Measurements from ENCODE around the gene MGAT4C. TPM values are rescaled to one million over a fixed set of nuclear protein-coding genes. Genes with fewer than 3 reads are reported as not detected.
"Not testable (repeated sequence)": the region's sequence is repeated elsewhere in the genome, so short reads cannot be mapped to it uniquely, and the experiment has no call there.

Gene MGAT4C
- total and polyA plus RNA-seq, 9 donors, result 0.34 to 3.1 (median 0.89) TPM

- 36% methylated on average over 1 of the region's 3 CpGs for WGBS (ENCODE audit: insufficient coverage)
- Histone ChIP-seq H3K27ac (ENCODE audit: low read length) (no peak overlapping the region), H3K27me3 (ENCODE audit: control insufficient read depth, insufficient read depth, low read length) (no peaks in the 10 kb centered on the region), H3K4me1 (ENCODE audit: control insufficient read depth, insufficient read depth, low read length) (no peaks in the 10 kb centered on the region), H3K4me3 (ENCODE audit: low read length) (no peak overlapping the region), H3K36me3 (ENCODE audit: control insufficient read depth, insufficient read depth, low read length) (no peaks in the 10 kb centered on the region), H3K9me3 (replicated peaks; ENCODE audit: control insufficient read depth, low read depth, low read length) (no peaks in the 10 kb centered on the region)
- DNase-seq, result no peak
Measured at GRCh38 chr12:86091681-86092080, 164.5 kb downstream of the MGAT4C start.

DNA sequence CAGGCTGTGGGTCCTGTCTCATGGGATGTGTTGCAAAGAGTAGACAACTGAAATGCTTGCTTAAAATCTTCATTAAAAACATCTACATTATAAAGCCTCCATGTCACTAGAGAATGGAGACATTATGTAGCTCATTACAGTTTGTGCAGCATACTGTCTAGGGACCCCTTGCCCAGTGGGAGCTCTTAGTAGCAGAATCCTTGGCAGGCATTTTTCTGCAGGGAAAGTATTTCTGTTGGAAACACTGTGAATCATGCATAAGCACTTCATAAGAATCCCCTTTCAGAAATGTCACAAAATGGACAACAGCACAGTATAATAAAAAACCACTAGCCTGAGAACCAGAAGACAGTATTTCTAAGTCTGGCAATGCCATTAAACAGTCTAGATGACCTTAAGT, 174.3 kb downstream of the MGAT4C start:
- Histone ChIP-seq H3K36me3 (ENCODE audit: control insufficient read depth, insufficient read depth, low read length) (no peaks in the 10 kb centered on the region), H3K9me3 (replicated peaks; ENCODE audit: control insufficient read depth, low read depth, low read length) (no peaks in the 10 kb centered on the region), H3K27me3 (ENCODE audit: control insufficient read depth, insufficient read depth, low read length) (no peaks in the 10 kb centered on the region), H3K27ac (ENCODE audit: low read length) (no peak overlapping the region), H3K4me1 (ENCODE audit: control insufficient read depth, insufficient read depth, low read length) (no peaks in the 10 kb centered on the region), H3K4me3 (ENCODE audit: low read length) (no peak overlapping the region)
- peak; percentile 33 for DNase-seq

- H3K4me3 ChIP-seq (ENCODE audit: low read length); H3K4me1 ChIP-seq (ENCODE audit: control insufficient read depth, insufficient read depth, low read length); H3K36me3 ChIP-seq (ENCODE audit: control insufficient read depth, insufficient read depth, low read length); H3K27ac ChIP-seq (ENCODE audit: low read length); DNase-seq; H3K27me3 ChIP-seq (ENCODE audit: control insufficient read depth, insufficient read depth, low read length); H3K9me3 ChIP-seq (replicated peaks; ENCODE audit: control insufficient read depth, low read depth, low read length): not testable (repeated sequence)
- 97% methylated on average over 3 of the region's 4 CpGs for WGBS (ENCODE audit: insufficient coverage)
Measured at GRCh38 chr12:86059052-86059451, 197.1 kb downstream of the MGAT4C start.

GRCh38 chr12:86057092-86057845, 198.9 kb downstream of the MGAT4C start:
- H3K27me3 ChIP-seq (ENCODE audit: control insufficient read depth, insufficient read depth, low read length), result no peaks in the 10 kb centered on the region
- no peaks in the 10 kb centered on the region for H3K9me3 ChIP-seq (replicated peaks; ENCODE audit: control insufficient read depth, low read depth, low read length)
- H3K4me1 ChIP-seq (ENCODE audit: control insufficient read depth, insufficient read depth, low read length), result no peaks in the 10 kb centered on the region
- no peaks in the 10 kb centered on the region for H3K36me3 ChIP-seq (ENCODE audit: control insufficient read depth, insufficient read depth, low read length)
- no CpG with 5 or more reads among the region's 2 CpGs for WGBS (ENCODE audit: insufficient coverage)
- no peak overlapping the region for H3K4me3 ChIP-seq (ENCODE audit: low read length)
- no peak overlapping the region for H3K27ac ChIP-seq (ENCODE audit: low read length)
- DNase-seq, result no peak

DNA sequence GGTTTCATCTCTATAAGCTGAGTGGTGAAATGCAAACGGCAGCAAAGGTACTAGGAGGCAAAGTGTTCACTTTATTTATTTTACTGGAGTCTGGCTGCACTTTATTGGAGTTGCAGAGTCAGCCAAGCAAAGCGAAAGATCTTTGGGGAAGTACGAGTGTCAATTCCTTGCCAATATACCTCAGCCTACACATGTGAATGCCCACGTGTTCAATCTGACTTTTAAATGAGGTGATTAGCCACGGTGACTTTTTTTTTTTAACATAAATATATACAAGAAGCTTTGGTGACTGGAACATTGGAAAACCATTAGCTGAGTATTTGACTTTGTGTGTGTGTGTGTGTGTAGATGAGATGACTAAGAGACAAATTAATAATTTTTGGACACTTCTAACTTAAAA, 203.3 kb downstream of the MGAT4C start:
- Histone ChIP-seq H3K27ac (ENCODE audit: low read length) (no peak overlapping the region), H3K4me3 (ENCODE audit: low read length) (no peak overlapping the region), H3K27me3 (ENCODE audit: control insufficient read depth, insufficient read depth, low read length) (no peaks in the 10 kb centered on the region), H3K9me3 (replicated peaks; ENCODE audit: control insufficient read depth, low read depth, low read length) (no peaks in the 10 kb centered on the region), H3K36me3 (ENCODE audit: control insufficient read depth, insufficient read depth, low read length) (no peaks in the 10 kb centered on the region), H3K4me1 (ENCODE audit: control insufficient read depth, insufficient read depth, low read length) (no peaks in the 10 kb centered on the region)
- WGBS (ENCODE audit: insufficient coverage), result no CpG with 5 or more reads among the region's 5 CpGs
- DNase-seq, result no peak

- Histone ChIP-seq H3K27me3 (ENCODE audit: control insufficient read depth, insufficient read depth, low read length) (no peaks in the 10 kb centered on the region), H3K4me1 (ENCODE audit: control insufficient read depth, insufficient read depth, low read length) (no peaks in the 10 kb centered on the region), H3K4me3 (ENCODE audit: low read length) (no peak overlapping the region), H3K36me3 (ENCODE audit: control insufficient read depth, insufficient read depth, low read length) (no peaks in the 10 kb centered on the region), H3K27ac (ENCODE audit: low read length) (no peak overlapping the region), H3K9me3 (replicated peaks; ENCODE audit: control insufficient read depth, low read depth, low read length) (no peaks in the 10 kb centered on the region)
- WGBS (ENCODE audit: insufficient coverage), result no CpG with 5 or more reads among the region's 3 CpGs
- no peak for DNase-seq
Measured at GRCh38 chr12:86050010-86050409, 206.2 kb downstream of the MGAT4C start.

- no peaks in the 10 kb centered on the region for H3K36me3 ChIP-seq (ENCODE audit: control insufficient read depth, insufficient read depth, low read length)
- peaks cover 12% of the 10 kb centered on the region for H3K9me3 ChIP-seq (replicated peaks; ENCODE audit: control insufficient read depth, low read depth, low read length)
- no peaks in the 10 kb centered on the region for H3K4me1 ChIP-seq (ENCODE audit: control insufficient read depth, insufficient read depth, low read length)
- DNase-seq, result no peak
- H3K27ac ChIP-seq (ENCODE audit: low read length), result no peak overlapping the region
- 70% methylated on average over 5 of the region's 5 CpGs for WGBS (ENCODE audit: insufficient coverage)
- H3K27me3 ChIP-seq (ENCODE audit: control insufficient read depth, insufficient read depth, low read length), result no peaks in the 10 kb centered on the region
- no peak overlapping the region for H3K4me3 ChIP-seq (ENCODE audit: low read length)
Measured at GRCh38 chr12:86044396-86044795, 211.8 kb downstream of the MGAT4C start.

- Histone ChIP-seq H3K27me3 (ENCODE audit: control insufficient read depth, insufficient read depth, low read length) (no peaks in the 10 kb centered on the region), H3K27ac (ENCODE audit: low read length) (no peak overlapping the region), H3K4me3 (ENCODE audit: low read length) (no peak overlapping the region), H3K36me3 (ENCODE audit: control insufficient read depth, insufficient read depth, low read length) (no peaks in the 10 kb centered on the region), H3K9me3 (replicated peaks; ENCODE audit: control insufficient read depth, low read depth, low read length) (peaks cover 15% of the 10 kb centered on the region), H3K4me1 (ENCODE audit: control insufficient read depth, insufficient read depth, low read length) (no peaks in the 10 kb centered on the region)
- no CpG with 5 or more reads among the region's 3 CpGs for WGBS (ENCODE audit: insufficient coverage)
- no peak for DNase-seq
Measured at GRCh38 chr12:86042062-86042461, 214.1 kb downstream of the MGAT4C start.

GRCh38 chr12:86018361-86018760, 237.8 kb downstream of the MGAT4C start:
- no peak overlapping the region for H3K4me3 ChIP-seq (ENCODE audit: low read length)
- WGBS (ENCODE audit: insufficient coverage), result no CpG with 5 or more reads among the region's 3 CpGs
- H3K9me3 ChIP-seq (replicated peaks; ENCODE audit: control insufficient read depth, low read depth, low read length), result no peaks in the 10 kb centered on the region
- no peaks in the 10 kb centered on the region for H3K36me3 ChIP-seq (ENCODE audit: control insufficient read depth, insufficient read depth, low read length)
- no peak overlapping the region for H3K27ac ChIP-seq (ENCODE audit: low read length)
- no peaks in the 10 kb centered on the region for H3K4me1 ChIP-seq (ENCODE audit: control insufficient read depth, insufficient read depth, low read length)
- no peaks in the 10 kb centered on the region for H3K27me3 ChIP-seq (ENCODE audit: control insufficient read depth, insufficient read depth, low read length)
- no peak for DNase-seq

DNA sequence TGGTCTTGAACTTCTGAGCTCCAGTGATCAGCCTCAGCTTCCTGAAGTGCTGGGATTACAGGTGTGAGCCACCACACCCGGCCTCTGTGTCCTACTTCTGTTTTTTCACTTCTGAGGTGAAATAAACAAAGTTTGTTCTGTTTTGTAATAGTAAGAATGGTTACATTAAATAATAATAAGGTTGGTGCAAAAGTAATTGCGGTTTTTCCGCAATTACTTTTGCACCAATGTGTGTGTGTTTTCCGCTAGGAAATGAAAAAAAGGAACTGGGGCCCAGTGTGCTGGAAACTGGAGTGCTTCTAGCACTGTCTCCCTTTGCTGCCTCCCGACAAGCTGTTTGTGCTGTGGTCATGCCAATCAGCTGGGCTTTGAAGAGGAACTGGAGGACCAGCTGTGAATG, 241.2 kb downstream of the MGAT4C start:
- H3K9me3 ChIP-seq (replicated peaks; ENCODE audit: control insufficient read depth, low read depth, low read length), result no peaks in the 10 kb centered on the region
- H3K27me3 ChIP-seq (ENCODE audit: control insufficient read depth, insufficient read depth, low read length), result no peaks in the 10 kb centered on the region
- WGBS (ENCODE audit: insufficient coverage), result 88% methylated on average over 4 of the region's 5 CpGs
- H3K4me3 ChIP-seq (ENCODE audit: low read length), result no peak overlapping the region
- H3K27ac ChIP-seq (ENCODE audit: low read length), result no peak overlapping the region
- H3K36me3 ChIP-seq (ENCODE audit: control insufficient read depth, insufficient read depth, low read length), result no peaks in the 10 kb centered on the region
- no peak for DNase-seq
- H3K4me1 ChIP-seq (ENCODE audit: control insufficient read depth, insufficient read depth, low read length), result no peaks in the 10 kb centered on the region

DNA sequence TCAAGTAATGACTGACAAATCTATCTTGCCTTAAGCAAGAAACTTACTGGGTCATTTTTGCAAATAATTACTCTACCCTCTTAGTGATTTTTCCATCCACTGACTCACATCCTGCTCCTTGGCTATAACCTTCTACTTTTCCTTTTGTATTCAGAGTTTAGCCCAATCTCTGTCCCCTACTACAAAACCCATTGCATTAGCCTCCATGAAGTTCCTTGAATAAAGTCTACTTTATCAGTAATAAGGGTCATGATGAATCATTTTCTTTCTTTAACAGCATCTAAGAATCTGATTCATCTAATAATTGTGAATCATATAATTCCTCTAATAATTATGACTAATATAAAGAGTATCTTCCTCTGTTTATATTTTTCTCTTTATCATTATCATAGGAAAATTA, 249.5 kb downstream of the MGAT4C start:
- Histone ChIP-seq H3K36me3 (ENCODE audit: control insufficient read depth, insufficient read depth, low read length) (no peaks in the 10 kb centered on the region), H3K9me3 (replicated peaks; ENCODE audit: control insufficient read depth, low read depth, low read length) (no peaks in the 10 kb centered on the region), H3K27me3 (ENCODE audit: control insufficient read depth, insufficient read depth, low read length) (no peaks in the 10 kb centered on the region), H3K4me1 (ENCODE audit: control insufficient read depth, insufficient read depth, low read length) (no peaks in the 10 kb centered on the region), H3K4me3 (ENCODE audit: low read length) (no peak overlapping the region), H3K27ac (ENCODE audit: low read length) (no peak overlapping the region)
- no peak for DNase-seq

All from muscle of leg (tissue), 11 donors.